GM12891 (cell line): Measurements from ENCODE around the gene PSMD12.

Experiments
- DNase-seq: peaks from one replicate; pipeline ENCODE4 v3.0.0; 2011; ENCODE audit warnings: low spot score; ENCODE audit not compliant: insufficient read length
- FAIRE-seq: peaks from 2 replicates; lab custom pipeline; 2011; peaks lifted over from hg19 to GRCh38; lab: Jason Lieb, UNC
- PAX5 ChIP-seq: IDR thresholded peaks from 2 replicates; pipeline ENCODE4 v1.6.1; 2011; ENCODE audit warnings: low read length, moderate library complexity, mild to moderate bottlenecking; ENCODE audit not compliant: insufficient read depth, severe bottlenecking
- POLR2A ChIP-seq: IDR thresholded peaks from 2 replicates; pipeline ENCODE4 v1.6.1; 2011; ENCODE audit warnings: low read depth, low read length, control low read depth
- POLR2AphosphoS5 ChIP-seq: IDR thresholded peaks from 2 replicates; pipeline ENCODE4 v1.6.1; 2011; ENCODE audit warnings: low read depth, low read length, control low read depth
- POU2F2 ChIP-seq: IDR thresholded peaks from 2 replicates; pipeline ENCODE4 v1.6.1; 2011; ENCODE audit warnings: low read depth, mild to moderate bottlenecking, control low read depth, low read length, moderate library complexity
- SPI1 ChIP-seq: IDR thresholded peaks from 2 replicates; pipeline ENCODE4 v1.6.1; 2011; ENCODE audit warnings: low read depth, low read length, control low read depth
- TAF1 ChIP-seq: IDR thresholded peaks from 2 replicates; pipeline ENCODE4 v1.6.1; 2011; ENCODE audit warnings: low read depth, low read length, control low read depth

Gene PSMD12

GRCh38 chr17:67375716-67376115 lies 9.3 kb upstream of the PSMD12 start:
- no peak for TF ChIP-seq POLR2AphosphoS5
- TF ChIP-seq TAF1: no peak
- no peak for TF ChIP-seq SPI1
- no peak for TF ChIP-seq PAX5
- no peak for TF ChIP-seq POLR2A
- TF ChIP-seq POU2F2: no peak
- FAIRE-seq: no peak

GRCh38 chr17:67375054-67375427 lies 8.7 kb upstream of the PSMD12 start:
- no peak for FAIRE-seq

More at GRCh38 chr17:67375716-67376115, 9.3 kb upstream of the PSMD12 start:
- DNase-seq: no peak

DNA sequence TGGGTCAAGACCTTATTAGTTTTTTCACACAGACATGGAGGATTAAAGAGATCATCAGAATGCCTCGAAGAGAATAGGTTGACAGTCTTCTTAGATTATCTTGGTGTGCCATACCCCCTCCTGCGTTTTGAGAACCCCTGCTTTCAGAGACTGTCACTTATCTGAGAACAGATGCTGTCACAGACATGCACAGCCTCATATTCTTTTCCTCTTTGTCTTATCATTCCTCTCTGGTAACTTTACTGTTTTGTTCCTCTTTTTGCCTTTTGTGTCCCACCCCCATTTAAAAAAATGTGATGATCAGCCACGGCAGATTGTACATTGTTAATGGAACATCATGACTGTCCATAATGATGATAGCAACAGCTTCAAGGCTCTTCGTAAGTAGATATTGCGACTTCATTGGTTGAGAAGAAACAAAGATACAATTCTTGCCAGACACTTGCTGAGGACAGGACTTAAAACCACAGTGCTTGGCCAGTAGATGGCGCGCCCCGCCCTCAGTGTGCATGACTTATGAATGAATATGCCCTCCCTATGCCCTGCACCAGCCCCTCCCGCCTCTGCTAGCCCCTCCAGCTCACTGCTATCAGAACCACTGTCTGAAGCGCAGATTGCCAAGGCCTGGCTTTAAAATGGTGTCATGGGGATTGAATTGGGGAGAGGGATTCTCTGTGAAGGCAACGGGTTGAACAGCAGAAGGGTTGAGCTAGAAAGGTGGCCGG lies 8.1 kb upstream of the PSMD12 start:
- peak; percentile 94 for FAIRE-seq
- TF ChIP-seq POLR2A (no peak), POU2F2 (peak; percentile 45; the same call in 1 of the 2 replicates), POLR2AphosphoS5 (no peak)
- peak; percentile 50 for DNase-seq

More at GRCh38 chr17:67375054-67375427, 8.7 kb upstream of the PSMD12 start:
- DNase-seq: no peak
- TF ChIP-seq POLR2A (no peak), TAF1 (no peak), PAX5 (no peak), POU2F2 (no peak), SPI1 (no peak), POLR2AphosphoS5 (no peak)

DNA sequence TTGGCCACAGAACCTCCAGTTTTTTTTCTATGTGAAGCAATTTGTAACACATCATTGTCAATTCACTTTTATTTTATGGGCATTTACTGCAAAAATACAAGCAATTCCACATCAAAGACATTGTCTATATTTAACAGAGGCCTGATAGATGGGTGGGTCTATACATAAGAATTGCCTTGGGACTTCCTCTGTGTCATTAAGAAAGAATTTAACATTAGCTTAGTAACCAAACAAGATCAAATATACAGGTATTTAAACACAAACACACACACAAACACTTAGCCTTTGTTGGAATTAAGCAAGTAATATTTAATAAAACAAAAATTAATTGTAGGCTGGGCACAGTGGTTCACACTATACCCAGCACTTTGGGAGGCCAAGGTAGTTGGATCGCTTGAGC lies 6.4 kb upstream of the PSMD12 start:
- FAIRE-seq (no peak), DNase-seq (no peak)
- TF ChIP-seq POU2F2: no peak
- no peak for TF ChIP-seq PAX5
- TF ChIP-seq POLR2AphosphoS5: no peak
- TF ChIP-seq SPI1: no peak
- TF ChIP-seq TAF1: no peak
- TF ChIP-seq POLR2A: no peak

DNA sequence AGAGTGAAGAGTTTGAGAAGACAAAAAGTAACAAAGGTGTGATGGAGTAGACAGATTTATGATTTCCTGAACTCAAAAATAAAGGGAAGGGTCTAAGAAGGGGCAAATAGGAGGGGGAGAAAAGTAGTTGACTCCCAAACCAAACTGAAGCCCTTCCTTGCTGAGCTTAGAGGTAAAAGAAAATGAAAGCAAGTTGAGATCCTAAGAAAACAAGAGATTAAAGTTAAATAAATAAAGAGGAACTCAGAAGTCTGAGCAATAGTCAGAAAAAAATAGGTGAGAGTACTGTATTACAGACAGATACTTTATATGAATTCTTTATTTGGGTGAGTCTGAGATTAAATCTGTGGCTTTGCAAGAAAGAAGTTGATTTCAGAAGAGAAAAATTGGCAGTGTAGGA lies 3.3 kb upstream of the PSMD12 start:
- TF ChIP-seq TAF1: no peak
- TF ChIP-seq POLR2AphosphoS5: no peak
- TF ChIP-seq SPI1: no peak
- TF ChIP-seq POU2F2: no peak
- no peak for TF ChIP-seq POLR2A
- no peak for TF ChIP-seq PAX5
- FAIRE-seq (no peak), DNase-seq (no peak)

DNA sequence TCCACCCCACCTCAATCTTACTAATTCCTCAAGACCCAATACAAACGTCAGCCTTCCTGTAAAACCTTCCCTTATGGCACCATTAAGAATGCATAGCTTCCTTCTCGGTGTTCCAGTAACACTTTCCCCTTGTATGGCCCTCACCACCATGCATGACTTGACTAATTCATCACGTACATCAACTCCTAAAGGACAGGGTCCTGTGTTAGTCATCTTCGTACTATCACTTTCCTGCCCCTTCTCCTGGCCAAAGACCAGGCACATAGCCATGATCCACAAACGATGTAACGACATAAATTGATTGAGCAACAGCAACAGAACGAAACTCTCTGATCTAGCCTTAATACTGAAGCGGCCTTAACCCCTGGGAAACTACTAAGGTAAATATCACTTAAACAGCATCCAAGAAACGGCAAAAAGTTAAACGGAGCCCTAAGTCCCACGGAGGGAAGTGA lies 612 bp downstream of the PSMD12 start:
- peak; percentile 59 for FAIRE-seq

DNA sequence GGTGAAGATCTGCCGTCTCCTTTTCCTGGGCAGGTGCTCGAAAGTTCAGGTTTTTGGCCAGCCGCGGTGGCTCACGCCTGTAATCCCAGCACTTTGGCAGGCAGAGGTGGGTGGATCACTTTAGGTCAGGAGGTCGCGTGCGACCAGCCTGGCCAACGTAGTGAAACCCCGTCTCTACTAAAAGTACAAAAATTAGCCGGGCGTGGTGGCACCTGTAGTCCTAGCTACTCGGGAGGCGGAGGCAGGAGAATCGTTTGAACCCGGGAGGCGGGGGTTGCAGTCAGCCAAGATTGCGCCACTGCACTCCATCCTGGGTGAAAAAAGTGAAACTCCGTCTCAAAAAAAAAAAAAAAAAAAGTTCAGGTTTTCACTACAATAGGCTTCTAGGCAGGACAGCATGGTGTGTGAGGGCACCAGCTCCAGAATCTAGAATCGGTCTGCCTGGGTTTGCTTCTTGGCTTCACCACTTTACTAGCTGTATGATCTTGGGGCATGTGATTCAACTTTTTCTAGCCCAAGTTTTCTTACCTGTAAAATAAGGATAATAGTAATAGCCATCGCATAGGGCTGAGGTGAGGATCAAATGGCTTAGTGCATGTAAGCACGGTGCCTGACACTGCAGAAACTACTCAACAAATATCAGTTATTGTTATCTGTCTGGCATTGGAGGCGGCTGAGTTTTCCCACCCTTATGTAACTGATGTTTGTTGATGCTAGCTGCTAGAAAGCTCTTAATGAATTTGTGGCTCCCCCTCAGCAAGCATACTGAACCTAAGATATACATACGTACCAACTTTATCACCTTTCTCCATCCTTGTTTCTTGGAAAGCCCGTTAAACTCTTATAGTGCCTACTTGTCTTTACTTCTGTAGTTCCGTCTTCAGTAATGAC lies 1.3 kb downstream of the PSMD12 start:
- DNase-seq: no peak
- no peak for TF ChIP-seq PAX5
- TF ChIP-seq POU2F2: no peak
- no peak for TF ChIP-seq POLR2A
- no peak for TF ChIP-seq TAF1
- TF ChIP-seq SPI1: no peak
- no peak for TF ChIP-seq POLR2AphosphoS5
- no peak for FAIRE-seq

More for the DNA sequence above, 612 bp downstream of the PSMD12 start:
- no peak for TF ChIP-seq SPI1
- no peak for TF ChIP-seq POU2F2
- no peak for TF ChIP-seq TAF1
- no peak for TF ChIP-seq PAX5
- no peak for TF ChIP-seq POLR2AphosphoS5
- TF ChIP-seq POLR2A: no peak
- DNase-seq: no peak

DNA sequence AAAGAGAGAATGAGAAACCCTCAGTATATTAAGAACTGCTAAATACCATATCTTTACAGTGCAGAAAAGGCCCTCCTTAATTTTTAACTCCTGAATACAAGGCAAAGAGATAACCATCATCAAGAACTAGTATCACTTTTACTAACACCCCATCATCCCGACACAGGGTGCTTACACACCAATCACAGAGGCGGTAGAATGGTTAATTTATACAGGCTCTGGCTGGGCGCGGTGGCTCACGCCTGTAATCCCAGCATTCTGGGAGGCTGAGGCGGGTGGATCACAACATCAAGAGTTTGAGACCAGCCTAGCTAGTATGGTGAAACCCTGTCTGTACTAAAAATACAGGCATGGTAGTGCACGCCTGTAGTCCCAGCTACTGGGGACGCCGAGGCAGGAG lies 4.2 kb downstream of the PSMD12 start:
- DNase-seq (no peak), FAIRE-seq (no peak)
- TF ChIP-seq POU2F2 (no peak), TAF1 (no peak)

DNA sequence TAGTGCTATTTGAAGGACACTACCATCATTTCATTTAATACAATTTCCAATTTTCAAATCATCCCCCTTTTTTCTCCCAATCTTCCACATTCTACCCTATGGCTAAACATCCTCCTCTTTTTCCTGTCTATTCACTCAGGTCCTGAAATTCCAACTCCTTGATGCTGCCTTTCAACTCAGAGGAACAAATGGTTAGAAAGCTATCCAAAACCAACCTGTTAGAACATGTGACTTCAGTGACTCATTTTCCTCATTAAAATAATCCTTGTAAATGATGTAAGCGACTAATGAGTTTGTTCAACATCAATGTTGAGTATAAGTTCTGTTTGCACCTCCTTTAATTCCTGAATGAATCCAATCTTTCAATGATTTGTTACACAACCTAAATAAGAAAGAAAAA lies 5.5 kb downstream of the PSMD12 start:
- TF ChIP-seq POLR2AphosphoS5: no peak
- no peak for TF ChIP-seq PAX5
- no peak for TF ChIP-seq SPI1
- TF ChIP-seq POU2F2: no peak
- TF ChIP-seq TAF1: no peak
- no peak for TF ChIP-seq POLR2A
- FAIRE-seq: no peak
- no peak for DNase-seq

- DNase-seq (peak; percentile 30), FAIRE-seq (peak; percentile 50)
- TF ChIP-seq POU2F2: no peak
- TF ChIP-seq TAF1: no peak
- TF ChIP-seq SPI1: no peak
- no peak for TF ChIP-seq POLR2A
- no peak for TF ChIP-seq PAX5
- TF ChIP-seq POLR2AphosphoS5: no peak
Measured at GRCh38 chr17:67359960-67360791, 6.2 kb downstream of the PSMD12 start.
